ENCODE data around the gene FARSA.

Gene FARSA

DNA sequence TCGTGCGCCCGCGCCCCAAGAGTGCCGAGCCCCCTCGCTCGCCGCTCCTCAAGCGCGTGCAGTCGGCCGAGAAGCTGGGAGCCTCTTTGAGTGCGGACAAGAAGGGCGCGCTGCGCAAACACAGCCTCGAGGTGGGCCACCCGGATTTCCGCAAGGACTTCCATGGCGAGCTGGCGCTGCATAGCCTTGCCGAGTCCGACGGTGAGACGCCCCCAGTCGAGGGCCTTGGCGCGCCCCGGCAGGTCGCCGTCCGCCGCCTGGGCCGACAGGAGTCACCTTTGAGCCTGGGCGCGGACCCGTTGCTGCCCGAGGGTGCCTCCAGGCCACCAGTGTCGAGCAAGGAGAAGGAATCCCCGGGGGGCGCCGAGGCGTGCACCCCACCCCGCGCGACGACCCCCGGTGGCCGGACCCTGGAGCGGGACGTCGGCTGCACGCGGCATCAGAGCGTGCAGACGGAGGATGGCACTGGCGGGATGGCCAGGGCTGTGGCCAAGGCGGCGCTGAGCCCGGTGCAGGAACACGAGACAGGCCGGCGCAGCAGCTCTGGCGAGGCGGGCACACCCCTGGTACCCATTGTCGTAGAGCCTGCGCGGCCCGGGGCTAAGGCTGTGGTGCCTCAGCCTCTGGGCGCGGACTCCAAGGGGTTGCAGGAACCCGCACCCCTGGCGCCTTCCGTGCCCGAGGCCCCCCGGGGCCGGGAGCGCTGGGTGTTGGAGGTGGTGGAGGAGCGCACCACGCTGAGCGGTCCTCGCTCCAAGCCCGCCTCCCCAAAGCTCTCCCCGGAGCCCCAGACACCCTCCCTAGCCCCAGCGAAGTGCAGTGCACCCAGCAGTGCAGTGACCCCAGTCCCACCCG, 59.4 kb downstream of the FARSA start:
- H3K27ac ChIP-seq (ENCODE audit: low read depth, low read length, severe bottlenecking): no peak overlapping the region
- no peak overlapping the region for H3K4me3 ChIP-seq (ENCODE audit: extremely low read depth, insufficient read depth, low read length, poor library complexity, severe bottlenecking)
- H3K36me3 ChIP-seq (ENCODE audit: control insufficient read depth, insufficient read depth, low read length): peaks cover 5% of the 10 kb centered on the region
- H3K9me3 ChIP-seq (ENCODE audit: control insufficient read depth, low read length): no peaks in the 10 kb centered on the region
- no peaks in the 10 kb centered on the region for H3K4me1 ChIP-seq (ENCODE audit: control insufficient read depth, insufficient read depth, low read length, poor library complexity, severe bottlenecking)
- WGBS, 2 experiments (ENCODE audit: insufficient coverage in 2 of 2): 96 to 97% methylated on average over 63 to 83 of the region's 86 CpGs

- H3K4me3 ChIP-seq (ENCODE audit: extremely low read depth, insufficient read depth, low read length, poor library complexity, severe bottlenecking): no peak overlapping the region
- H3K36me3 ChIP-seq (ENCODE audit: control insufficient read depth, insufficient read depth, low read length): peaks cover 1% of the 10 kb centered on the region
- WGBS, 2 experiments (ENCODE audit: insufficient coverage in 2 of 2): 96 to 97% methylated on average over 62 to 70 of the region's 70 CpGs
- no peaks in the 10 kb centered on the region for H3K4me1 ChIP-seq (ENCODE audit: control insufficient read depth, insufficient read depth, low read length, poor library complexity, severe bottlenecking)
- no peaks in the 10 kb centered on the region for H3K9me3 ChIP-seq (ENCODE audit: control insufficient read depth, low read length)
- H3K27ac ChIP-seq (ENCODE audit: low read depth, low read length, severe bottlenecking): no peak overlapping the region
Observed at GRCh38 chr19:12872941-12873890, 60.3 kb downstream of the FARSA start.

Data from mesodermal cell (in vitro differentiated cells).